SK-N-MC (cell line): ENCODE results near the gene LASP1.

ENCODE experiments used
- EZH2 ChIP-seq: fragments of 200-600 bp; sonication (generic); IDR thresholded peaks from one replicate; pipeline ENCODE4 v1.6.1; 2017; ENCODE audit warnings: antibody characterized with exemption
- POLR2AphosphoS5 ChIP-seq: IDR thresholded peaks from 2 replicates; pipeline ENCODE4 v1.6.1; 2012; ENCODE audit warnings: mild to moderate bottlenecking, low read depth, low read length, borderline replicate concordance

- TF ChIP-seq EZH2, result no peak
- no peak for TF ChIP-seq POLR2AphosphoS5
These were observed 36.8 kb downstream of the LASP1 start for GRCh38 chr17:38906460-38907228.
